Renal cortical epithelial cell (primary cell): ENCODE data around the gene LPP. TPM values are rescaled to one million over a fixed set of nuclear protein-coding genes. Genes with fewer than 3 reads are reported as not detected.
A peak's percentile ranks its signal among the peaks of the same experiment; 100 is the strongest.

Source experiments
- DNase-seq: peaks from one replicate; pipeline ENCODE4 v3.0.0-alpha.2; 2011; ENCODE audit warnings: low read depth
- total RNA-seq: library from RNA; depleted of rRNA; stranded (reverse); fragments of >200 nt; gene quantifications from 2 replicates; pipeline ENCODE4 v1.2.3, GENCODE V29; 2014

Gene LPP
- total RNA-seq, 1 donor from 2014 or later = 95.5 TPM

- DNase-seq = no peak
Measured at GRCh38 chr3:188248036-188248561, 94.1 kb downstream of the LPP start.

GRCh38 chr3:188253123-188253793 is 99.3 kb downstream of the LPP start:
- DNase-seq = no peak

GRCh38 chr3:188253800-188254452 is 100.0 kb downstream of the LPP start:
- peak; percentile 78 for DNase-seq

GRCh38 chr3:188254520-188255070 is 100.6 kb downstream of the LPP start:
- no peak for DNase-seq

DNA sequence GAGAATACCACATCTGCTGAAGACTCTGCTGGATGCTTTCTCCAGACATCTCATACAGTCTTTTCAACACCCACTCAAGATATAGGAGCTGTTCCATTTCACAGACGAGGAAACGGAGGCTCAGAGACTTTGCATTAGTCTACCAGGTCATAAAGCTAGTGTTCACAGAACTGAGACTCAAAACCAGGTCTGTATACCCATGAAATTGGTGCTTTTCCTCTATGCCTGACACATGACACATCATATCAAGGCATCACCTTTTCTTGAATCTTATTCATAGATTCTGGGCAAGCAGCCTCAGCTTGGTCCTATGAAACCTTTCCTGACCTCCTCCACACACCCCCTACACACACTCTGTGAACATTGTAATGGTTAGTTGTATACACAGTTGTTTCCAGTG is 101.2 kb downstream of the LPP start:
- no peak for DNase-seq

DNA sequence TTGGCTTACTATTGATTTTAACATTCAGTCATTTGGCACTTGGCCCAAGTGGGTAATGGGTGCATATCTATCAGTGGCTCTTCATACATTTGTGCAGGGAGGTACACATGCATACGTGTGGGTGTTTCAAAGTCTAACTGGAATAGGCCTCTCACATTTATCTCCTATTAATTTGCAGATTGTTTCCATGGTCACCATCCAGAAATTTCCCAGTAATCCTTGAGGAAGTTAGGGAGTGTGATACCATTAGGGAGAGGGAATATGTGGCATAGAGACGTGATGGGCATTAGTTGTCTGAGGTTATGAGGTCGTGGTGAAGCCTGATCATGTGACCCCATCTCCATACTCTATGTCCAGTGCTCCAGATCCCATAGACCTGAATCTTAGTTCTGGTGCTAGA is 102.8 kb downstream of the LPP start:
- DNase-seq = no peak

DNA sequence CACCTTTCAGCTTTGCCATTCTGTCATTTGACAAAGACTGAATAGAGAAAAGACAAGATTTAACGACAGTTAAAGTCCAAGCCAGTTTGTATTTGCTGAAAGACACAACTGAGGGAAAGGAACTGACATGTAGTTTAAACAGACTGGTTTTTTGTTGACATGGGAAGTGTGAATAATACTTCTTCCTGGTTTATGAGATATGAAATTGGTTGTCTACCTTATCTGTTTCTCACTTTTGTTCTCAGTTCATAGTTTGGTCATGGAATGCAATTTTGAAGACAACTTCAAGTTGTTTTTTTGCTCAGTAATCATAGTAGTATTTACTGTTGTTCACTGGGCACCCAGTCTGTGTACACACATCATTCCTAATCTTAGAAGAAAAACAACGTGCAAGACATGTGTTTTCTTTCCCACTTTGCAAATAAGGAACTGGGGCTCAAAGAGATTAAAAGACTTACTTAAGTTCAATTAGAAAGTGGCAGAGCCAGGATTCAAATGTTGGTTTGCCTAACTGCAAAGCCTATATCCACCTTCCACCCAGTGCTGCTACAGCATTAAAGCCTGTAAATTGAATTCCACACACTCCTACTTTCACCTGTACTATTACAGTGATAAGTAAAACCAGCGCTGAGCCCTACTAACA is 103.5 kb downstream of the LPP start:
- DNase-seq = no peak

DNA sequence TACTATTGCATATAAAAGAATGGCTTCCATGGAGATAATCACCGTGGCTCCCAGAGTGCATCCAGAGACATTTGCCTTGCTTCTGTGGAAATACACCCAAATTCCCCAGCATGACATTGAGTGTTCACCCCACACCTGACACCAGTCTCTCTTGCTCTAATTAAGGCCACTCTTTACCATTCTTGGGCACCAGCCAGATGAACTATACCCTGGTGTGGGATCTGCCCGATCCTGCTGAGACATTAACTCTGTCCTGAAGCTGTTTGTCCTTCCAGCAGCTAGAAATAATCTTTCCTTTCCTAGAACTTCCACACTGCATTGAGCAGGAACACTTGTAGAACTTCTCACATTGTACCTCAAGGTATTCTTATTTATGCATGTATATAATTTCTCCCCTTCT is 105.2 kb downstream of the LPP start:
- DNase-seq = no peak

DNA sequence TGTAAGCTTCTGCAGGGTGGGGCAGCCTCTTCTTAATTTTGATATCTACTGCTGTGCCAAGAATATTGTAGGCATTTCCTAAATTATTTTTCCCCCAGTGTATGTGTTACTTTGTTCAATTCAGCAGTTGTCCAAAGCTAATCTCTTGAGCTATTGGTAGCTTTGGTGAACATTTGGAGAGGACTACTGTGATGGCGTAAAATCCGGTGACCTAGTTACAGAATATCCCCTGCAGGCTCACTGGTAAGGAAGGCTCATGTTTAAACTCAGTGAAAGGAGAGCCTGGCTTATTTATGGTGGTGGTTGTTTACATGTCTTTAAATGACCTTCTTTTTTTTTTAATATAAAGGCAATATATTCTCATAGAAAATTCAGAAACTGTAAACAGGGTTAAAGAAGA is 105.6 kb downstream of the LPP start:
- DNase-seq = no peak

- no peak for DNase-seq
Measured at GRCh38 chr3:188261011-188261410, 107.1 kb downstream of the LPP start.

GRCh38 chr3:188262488-188262887 is 108.5 kb downstream of the LPP start:
- no peak for DNase-seq

DNA sequence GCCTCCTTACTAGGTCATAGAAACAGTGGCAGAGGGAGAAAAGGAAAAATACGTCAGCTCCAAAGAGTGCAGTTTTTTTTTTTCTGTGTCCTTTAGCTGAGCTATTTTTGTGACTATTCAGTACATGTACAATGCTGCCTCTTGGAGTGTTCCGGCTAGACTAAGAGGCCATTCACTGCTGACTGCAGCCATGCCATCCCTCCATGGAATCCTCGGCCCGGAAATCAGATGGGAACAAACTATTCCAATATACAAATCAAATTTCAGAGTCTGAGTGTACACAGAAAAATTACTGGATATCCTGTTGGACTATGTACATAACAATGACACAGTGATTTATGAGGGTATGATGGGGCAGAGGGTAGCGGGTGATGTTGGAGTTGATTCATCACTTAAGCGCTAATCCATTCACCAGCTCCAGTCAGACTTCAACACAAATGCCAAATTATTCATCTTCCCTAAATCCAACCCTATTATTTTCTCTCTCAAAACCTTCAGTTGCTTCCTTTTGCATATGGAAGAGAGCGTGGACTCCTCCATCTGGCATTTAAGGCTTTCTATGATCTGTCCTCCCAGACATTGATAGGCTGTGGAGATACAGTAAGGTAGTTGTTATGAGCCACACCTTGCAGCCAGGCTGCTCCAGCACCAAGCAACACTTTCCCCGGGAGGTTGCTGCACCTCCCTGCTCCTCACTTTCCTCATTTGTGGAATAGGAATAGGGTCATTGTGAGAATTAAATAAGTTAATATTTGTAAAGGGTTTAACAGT is 109.1 kb downstream of the LPP start:
- DNase-seq = peak; percentile 68

GRCh38 chr3:188264226-188265207 is 110.6 kb downstream of the LPP start:
- DNase-seq = no peak

- peak; percentile 97 for DNase-seq
Measured at GRCh38 chr3:188266562-188267274, 112.8 kb downstream of the LPP start.

DNA sequence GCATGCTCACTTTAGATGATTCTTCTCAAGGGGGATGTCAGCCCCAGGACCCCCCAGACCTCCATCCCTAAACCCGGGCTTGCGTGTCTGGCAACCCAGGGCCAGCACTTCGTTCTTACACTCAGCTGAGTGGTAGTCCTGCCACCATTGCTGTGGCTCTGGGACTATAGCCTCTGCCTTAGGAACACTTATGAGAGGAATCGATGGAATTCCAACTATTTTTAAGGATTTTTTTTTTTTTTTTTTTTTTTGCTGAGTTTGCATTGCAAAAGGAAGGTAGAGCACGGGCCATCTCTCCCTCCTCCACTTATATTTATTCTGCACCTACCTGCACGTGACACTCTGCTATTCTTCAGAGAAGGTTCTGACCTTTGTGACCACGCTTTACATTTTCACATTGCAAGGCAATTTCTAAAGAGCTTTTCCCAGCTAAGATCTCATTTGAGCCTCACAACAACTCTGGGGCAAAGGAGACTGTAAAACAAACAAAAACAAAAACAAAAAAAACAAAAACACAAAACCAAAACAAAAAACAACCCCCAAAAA is 113.9 kb downstream of the LPP start:
- DNase-seq = no peak

GRCh38 chr3:188268336-188268735 is 114.4 kb downstream of the LPP start:
- no peak for DNase-seq

DNA sequence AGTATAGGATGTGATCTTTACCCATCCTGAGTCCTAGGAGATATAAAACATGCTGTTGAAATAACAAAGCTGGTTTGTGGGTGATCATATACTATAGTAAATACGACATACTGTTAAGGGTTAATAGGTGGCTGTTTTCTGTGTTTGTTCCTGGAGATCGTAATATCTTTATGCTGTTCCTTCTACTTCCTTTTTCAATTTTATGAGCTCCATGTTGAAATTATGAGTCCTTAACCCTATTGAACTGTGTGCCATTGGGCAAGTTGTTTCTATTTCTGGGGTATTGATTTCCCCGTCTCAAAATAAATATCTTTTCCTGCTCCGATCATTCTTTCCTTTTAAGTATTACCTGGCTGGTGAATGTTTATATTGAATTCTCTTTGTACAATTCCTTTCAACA is 115.1 kb downstream of the LPP start:
- DNase-seq = no peak

DNA sequence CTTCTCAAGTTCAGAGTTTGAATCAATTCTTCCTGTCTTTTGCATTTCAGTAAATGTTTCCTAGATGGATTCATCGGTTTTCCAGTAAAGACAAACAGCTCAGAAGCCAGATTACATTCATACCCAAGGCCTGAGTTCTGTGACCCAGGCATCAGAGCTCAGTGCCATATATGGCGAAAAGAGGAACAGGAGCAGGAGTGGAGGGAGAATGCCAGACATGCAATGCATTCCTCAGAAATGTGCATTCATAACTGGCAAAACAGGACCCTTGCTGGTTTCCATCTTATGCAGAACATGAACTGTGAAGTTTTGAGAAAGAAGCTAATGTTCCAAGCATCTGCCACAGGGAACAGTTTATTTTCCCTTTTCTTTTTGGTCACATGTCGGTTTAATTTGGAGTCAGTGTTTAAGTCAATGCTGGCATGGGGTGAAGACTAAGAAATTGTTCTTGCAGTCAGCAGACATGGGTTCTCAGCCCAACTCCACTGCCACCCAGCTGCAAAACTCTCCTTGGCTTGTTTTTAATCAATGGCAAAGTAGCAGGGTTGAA is 116.5 kb downstream of the LPP start:
- peak; percentile 91 for DNase-seq

DNA sequence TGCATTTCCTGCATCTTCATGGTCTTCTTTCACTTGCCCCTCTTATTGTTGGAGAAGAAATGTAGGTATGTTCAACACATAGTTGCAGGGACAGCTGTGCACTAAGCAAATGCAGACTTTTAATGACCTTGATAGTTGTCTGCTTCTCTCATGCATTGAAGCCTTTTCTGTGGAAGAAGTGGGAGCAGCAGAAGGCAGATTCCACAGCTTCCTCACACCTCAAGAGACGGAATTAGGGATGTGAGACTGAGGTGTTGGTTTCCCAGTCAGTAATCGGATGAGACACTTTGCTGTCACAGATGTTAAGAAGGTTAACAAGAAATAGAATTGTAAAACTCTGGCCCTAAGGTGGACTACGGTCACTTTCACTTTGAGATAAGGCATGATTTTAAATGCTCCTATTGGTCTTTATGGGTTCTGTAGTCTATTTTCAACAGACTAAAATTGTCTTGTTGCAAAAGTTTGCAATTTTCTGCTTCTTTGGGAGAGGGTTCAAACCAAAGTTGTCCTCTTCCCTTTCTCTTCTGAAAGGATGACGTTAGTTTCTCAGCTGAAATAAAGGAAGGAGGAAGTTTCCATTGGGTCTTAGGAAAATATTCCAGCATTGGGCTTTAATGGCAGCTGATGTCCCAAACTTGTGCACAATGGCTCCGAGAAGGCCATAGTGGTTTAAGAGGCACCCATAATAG is 117.4 kb downstream of the LPP start:
- DNase-seq = no peak
